Urothelium cell line (cell line): ENCODE data around the gene LRRC37A.
"Not testable (repeated sequence)": the region's sequence is repeated elsewhere in the genome, so short reads cannot be mapped to it uniquely, and the experiment has no call there.

Source experiments
- DNase-seq: peaks from one replicate; pipeline ENCODE4 v3.0.0; 2011; ENCODE audit warnings: low spot score, mixed read lengths
- FAIRE-seq: peaks from 2 replicates; lab custom pipeline; 2011; peaks lifted over from hg19 to GRCh38; lab: Jason Lieb, UNC

LRRC37A gene

DNA sequence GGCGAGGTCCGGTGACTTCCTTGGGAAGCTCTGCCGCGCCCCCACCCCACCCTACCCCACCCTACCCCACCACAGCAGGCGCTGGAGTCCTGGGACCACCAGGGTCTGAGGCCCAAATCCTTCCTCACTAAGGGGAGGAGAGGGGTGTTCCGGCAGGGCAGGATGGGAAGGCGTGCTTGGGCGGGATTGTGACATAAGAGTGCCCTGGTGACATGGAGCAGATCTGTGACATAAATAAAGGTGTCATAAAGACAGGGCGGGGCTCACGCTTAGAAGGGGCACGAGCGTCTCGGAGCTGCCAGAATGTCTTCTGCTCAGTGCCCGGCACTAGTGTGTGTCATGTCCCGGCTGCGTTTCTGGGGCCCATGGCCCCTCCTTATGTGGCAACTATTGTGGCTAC lies at the start of gene LRRC37A:
Gene LRRC37A (plus strand): TSS at position 301 of the 400 bp plus-strand sequence. CDS start 3 bp downstream, at position 304.
- not testable (repeated sequence) for DNase-seq, FAIRE-seq

DNA sequence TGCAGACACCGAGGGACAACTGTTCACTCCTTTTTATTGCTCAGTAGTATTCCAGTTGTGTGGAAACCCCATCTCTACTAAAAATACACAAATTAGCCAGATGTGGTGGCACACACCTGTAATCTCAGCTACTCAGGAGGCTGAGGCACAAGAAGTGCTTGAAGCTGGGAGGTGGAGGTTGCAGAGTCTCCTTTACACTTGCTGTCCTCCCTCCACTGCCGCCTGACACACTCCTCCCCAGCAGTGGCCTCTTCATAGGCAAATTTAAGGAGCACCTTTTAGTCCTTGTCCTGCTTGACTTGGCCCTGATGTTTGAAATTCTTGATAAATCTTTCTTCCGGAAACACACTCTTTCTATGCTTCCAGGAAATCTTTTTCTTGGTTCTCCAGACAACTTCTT lies 45.8 kb upstream of the LRRC37A start:
- not testable (repeated sequence) for DNase-seq, FAIRE-seq

DNA sequence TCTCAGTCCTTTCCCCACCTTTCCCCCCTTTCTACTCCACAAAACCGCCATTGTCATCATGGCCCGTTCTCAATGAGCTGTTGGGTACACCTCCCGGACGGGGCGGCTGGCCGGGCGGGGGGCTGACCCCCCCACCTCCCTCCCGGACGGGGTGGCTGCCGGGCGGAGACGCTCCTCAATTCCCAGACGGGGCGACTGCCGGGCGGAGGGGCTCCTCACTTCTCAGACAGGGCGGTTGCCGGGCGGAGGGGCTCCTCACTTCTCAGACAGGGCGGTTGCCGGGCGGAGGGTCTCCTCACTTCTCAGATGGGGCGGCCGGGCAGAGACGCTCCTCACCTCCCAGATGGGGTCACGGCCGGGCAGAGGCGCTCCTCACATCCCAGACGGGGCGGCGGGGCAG lies 42.1 kb upstream of the LRRC37A start:
- not testable (repeated sequence) for FAIRE-seq, DNase-seq

- not testable (repeated sequence) for FAIRE-seq
- peak; percentile 38 for DNase-seq
These were observed 41.2 kb upstream of the LRRC37A start for GRCh38 chr17:46253722-46254121.

- FAIRE-seq, DNase-seq: not testable (repeated sequence)
These were observed 40.7 kb upstream of the LRRC37A start for GRCh38 chr17:46254215-46254614.

DNA sequence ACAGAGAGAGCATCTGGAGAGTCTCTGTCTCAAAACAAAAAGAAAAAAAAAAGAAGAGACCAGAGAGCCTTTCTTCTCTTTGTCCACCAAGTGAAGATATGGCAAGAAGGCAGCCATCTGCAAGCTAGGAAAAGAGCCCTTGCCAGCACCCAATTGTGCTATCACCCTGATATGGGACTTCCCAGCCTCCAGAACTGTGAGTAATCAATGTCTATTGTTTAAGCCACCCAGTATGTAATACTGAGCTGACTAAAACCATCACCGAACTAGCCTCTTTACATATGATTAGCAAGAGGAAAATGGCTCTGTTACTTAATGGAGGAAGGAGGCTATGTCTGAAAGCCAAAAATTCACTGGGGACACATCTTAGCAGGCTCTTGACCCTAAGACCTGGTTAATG lies 38.6 kb upstream of the LRRC37A start:
- not testable (repeated sequence) for FAIRE-seq, DNase-seq

DNA sequence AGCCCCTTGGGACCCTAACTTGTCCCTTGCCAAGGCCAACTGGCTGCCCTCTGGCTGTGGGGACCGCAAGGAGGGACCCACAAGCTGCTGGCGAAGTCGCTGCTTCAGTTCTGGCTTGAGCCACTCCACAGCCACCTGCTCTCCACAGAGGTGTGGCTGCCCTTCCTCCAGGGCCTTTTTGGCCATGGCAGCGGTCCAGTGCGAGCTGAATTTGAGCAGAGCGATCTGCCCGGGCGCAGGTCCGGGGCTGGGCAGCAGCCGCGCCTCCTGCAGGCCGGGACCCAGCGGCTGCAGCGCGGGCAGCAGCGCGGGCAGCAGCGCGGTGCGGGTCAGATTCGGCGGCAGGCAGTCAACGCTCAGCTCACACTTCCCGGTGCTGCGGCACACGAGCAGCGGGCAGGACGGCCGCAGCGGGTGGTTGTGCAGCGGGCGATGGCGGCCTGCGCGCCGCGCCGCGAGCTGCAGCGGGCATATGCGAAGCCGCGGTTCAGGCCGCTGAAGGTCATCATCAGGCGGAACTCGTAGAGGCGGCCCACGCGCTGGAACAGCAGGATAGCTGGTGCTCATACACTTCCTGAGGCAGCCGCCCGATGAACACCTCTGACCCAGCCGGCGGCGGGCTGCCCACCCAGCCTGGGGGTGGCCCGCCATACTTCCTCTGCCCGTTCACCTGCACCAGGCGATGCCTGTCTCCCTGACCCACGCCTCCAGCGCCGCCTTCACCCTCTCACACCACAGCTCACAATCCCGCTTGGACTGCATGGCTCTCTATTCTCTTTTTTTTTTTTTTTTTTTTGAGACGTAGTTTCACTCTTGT lies 34.9 kb upstream of the LRRC37A start:
- FAIRE-seq = peak; percentile 67
- DNase-seq = not testable (repeated sequence)

DNA sequence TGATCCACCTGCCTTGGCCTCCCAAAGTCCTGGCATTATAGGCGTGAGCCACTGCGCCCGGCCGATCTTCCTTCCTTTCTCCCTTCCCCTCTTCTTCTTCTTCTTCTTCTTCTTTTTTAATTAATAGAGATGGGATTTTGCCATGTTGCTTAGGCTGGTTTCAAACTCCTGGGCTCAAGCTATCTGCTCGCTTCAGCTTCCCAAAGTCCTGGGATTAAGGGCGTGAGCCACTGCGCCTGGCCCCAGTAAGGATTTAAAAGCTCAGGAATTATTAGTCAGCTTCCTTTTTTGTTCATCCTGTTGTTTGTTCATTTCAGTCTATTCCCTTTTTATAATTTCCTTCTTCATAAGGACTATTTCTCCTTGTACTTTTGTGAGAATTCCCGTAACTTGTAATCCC lies 32.7 kb upstream of the LRRC37A start:
- DNase-seq = no peak
- FAIRE-seq = no peak

DNA sequence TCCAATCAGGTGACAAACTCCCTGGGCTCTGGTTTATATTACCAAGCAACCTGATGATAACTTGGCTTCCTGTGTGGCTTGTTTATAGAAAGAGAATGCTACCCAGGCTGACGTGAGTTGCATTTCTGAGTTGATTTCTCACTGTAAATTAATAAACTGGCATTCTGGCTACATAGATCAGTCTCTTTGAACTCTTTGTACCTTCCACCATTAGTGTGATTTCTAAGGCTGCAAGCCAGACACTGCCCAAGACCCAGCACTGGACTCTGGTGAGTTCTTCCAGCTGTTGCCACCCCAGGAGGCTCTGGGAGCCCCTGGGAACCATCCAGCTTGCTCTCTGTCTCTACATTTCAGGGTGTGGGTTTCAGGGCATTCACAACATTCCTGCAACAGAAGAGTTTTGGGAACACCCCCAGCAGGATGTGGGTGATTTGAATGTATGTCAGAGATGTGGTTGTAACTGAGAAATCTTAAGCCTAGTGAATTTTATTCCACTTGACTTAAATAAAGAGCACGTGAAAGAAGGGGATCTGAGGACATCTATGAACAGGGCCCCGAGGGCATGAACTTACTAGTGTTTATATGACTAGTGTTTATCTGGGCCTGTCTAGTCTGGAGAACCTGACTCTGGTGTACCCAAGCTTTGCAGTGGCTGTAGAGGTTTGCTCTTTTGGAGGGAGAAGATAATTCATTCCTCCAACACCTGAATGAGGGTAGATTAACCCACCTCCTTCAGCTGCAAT lies 30.3 kb upstream of the LRRC37A start:
- FAIRE-seq (no peak), DNase-seq (peak; percentile 62)

DNA sequence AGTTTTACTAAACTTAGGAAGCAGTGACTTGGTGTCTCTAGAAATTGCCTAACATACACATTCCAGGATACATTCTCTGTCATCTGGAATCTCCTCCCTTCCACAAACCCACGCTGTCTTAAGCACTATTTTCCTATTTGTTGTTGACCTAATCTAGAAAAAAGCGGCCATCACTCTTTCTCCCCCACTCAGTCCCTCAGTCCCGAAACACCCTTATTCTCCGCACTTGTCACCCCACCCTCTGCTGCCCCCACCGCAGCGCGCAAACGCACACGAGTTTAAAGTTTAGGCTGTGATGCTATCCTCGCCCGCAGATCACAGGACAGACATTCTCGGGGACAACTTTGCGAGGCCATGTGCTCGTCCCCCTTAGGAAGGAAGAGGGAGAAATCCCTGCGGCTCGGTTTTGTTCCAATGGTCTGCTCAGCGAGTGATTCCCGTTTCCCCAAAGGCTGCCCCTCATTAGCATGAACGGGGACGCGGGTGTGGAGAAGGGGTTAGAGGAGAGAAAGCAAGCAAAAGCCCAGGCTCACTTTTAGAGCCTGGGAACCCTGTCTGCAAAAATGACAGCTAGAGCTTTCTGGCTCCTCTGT lies 28.8 kb upstream of the LRRC37A start:
- not testable (repeated sequence) for DNase-seq, FAIRE-seq

DNA sequence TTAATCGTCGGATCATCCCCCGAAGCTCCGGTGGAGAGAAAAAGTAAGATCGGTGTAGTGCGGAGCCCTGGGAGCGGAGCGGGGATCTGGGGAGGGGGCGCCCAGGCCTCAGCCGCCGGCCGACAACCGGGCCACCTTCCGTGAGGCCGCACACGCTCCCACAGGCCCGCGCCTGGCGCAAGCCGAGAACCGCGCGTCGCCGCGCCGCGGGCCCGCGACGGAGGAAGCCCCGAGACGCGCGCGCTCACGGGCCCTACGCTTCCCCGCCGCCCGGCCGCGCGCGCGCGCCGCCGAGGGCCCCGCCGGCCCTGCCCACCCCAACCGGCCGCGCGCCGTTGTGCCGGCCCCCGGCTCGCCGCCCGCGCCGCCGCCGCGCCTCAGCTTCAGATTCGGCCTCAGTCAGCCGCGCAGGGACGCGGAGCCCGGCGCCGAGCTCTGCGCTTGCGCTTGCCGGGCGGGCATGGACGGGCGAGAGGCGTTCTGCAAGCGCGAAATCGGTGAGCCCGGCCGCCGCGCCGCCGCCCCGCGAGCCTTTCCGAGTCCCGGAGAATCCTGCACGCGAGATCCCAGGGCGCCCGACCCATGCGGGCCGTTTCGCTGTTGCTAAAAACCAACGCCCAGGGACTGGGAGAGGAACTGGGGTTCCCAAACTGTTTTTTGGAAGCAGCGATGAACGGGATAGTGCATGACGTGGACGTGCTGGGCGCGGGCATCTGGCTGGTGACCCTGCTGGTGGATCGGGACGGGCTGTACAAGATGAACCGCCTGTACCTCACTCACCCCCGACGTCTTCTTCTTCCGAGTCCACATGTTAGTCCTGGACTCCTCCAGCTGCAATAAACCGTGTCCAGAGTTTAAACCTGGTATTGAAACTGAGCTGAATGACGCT lies 28.0 kb upstream of the LRRC37A start:
- DNase-seq (peak; percentile 94), FAIRE-seq (no peak)

DNA sequence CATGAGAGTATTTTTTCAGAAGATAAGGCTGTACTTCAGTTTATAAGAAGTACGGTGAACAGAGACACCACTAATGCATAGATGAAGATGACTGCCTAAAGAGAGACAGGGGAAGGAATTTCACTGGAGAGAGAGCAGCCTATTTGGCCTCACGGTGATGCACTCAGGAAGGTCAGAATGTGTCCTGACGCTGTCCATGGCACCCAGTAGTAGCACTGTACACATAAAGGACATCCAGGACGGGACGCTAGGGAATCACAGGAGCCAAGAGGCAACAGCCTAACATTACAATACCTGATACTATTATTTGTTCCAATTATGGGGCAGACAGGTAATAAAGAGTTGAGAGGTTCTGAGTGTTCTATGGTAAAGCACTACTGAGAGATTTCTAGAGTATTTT lies 24.9 kb upstream of the LRRC37A start:
- FAIRE-seq (no peak), DNase-seq (no peak)

DNA sequence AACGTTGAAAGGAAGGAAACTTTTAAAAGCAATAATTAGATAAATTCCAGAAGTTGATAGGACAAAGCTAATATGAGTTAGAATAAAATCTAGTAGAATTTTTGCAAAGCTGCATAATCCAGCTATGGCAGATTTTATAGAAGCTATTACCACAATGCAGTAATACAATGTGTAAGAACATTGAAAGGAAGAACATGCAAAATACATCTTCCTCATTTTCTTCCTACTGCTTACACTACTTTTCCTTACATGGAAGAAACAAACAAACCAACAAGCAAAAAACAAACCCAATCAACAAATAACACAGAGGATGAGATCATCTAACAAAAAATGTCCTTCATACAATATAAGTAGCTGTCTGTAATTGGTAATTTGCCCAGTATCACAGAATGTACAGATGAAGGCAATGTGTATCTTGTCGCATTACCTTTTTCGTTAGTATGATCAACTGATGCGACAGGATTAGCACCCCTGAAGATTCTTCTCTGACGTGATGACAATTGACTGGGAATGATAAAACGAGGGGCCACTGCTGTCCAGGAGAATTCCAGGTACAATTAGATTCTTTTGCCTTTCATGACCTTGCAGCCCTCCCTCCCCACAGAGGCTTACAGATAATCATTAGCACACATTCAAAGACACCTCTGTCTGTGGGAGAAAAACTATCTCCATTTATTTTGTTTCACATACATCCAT lies 21.2 kb upstream of the LRRC37A start:
- DNase-seq (no peak), FAIRE-seq (no peak)

DNA sequence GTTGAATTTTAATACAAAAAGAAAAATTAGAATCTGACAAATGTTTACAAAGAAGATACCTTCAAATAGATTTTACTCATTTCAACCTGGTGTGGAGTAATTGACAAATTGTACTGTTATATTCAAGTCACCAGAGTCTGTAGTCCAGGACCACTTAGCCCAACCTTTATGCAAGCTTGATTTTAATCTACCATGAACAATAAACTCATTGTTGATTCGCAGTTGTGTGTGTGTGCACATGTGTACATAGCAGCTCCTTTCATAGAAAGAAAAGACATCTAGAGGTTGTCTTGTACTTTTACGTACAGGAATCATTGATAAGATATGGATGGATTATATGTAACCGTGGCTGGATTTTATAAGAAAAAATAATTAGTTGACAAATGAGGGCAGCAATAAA lies 20.7 kb upstream of the LRRC37A start:
- FAIRE-seq = no peak
- DNase-seq = no peak

DNA sequence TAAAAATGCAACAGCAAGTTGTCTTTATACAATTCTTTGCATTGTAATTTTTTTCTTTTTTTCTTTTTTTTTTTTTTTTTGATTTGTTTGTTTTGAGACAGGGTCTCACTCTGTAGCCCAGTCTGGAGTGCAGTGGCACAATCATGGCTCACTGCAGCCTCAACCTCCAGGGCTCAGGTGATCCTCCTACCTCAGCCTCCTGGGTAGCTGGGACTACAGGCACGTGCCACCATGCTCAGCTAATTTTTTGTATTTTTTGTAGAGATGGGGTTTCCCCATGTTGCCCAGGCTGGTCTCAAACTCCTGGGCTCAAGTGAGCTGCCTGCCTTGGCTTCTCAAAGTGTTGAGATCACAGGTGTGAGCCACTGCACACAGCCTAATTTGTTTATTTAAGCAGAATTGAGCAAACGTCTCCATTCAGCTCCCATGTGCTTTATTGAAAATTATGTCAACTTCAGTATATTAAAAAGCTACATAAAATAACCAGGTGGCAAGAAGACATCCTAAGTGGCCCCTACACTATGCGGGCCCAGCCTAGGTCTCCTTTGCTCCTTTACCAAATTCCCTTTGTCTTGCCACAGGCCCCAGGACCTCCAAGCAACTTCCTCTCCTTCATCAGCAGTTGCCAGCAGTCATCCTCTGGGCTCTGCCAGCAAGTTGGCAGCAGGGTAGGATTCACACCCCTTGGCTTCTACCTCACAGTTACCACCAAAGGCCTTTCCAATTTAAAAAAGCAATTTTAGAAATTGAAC lies 18.0 kb upstream of the LRRC37A start:
- FAIRE-seq, DNase-seq: not testable (repeated sequence)

DNA sequence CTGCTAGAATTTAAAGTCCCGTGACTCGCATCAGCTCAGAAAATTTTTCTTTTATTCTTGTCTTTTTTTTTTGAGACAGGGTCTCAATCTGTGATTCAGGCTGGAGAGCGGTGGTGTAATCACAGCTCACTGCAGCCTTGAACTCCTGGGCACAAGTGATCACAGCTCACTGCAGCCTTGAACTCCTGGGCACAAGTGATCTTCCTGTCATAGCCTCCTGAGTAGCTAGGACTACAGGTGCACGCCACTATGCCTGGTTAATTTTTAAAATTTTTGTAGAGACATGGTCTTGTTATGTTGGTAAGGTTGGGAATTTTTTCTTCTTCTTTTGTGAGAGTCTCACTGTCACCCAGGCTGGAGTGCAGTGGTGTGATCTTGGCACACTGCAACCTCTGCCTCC lies 13.6 kb upstream of the LRRC37A start:
- not testable (repeated sequence) for FAIRE-seq, DNase-seq

DNA sequence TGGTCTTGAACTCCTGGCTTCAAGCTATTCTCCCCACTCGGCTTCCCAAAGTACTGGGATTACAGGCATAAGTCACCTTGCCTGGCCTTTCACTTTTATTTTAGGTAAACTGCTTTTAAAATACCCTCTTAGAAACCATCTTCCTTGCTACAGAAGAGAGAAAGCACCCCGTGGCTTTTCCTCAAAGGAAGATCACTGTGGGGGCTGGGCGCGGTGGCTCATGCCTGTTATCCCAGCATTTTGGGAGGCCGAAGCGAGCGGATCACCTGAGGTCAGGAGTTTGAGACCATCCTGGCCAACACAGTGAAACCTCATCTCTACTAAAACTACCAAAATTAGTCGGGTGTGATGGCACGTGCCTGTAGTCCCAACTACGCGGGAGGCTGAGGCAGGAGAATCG lies 12.3 kb upstream of the LRRC37A start:
- DNase-seq, FAIRE-seq: not testable (repeated sequence)

- not testable (repeated sequence) for FAIRE-seq, DNase-seq
These were observed 10.5 kb upstream of the LRRC37A start for GRCh38 chr17:46284467-46284866.

DNA sequence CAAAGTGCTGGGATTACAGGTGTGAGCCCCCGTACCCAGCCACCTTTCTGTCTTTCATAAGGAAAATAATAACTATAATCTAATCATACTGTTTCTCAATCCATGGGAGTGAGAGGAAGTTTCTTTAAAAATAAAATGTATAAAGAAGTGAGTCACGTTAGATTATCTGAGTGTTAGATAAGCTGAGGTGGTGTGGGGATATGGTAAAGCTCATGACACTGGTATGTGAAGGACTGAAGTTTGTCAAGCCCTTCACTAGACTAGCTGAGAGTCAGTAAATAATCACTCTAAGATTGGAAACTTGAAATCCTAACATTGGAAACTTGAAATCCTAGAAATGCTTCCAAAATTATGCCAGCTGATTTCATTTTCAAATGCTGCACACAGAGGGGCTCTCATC lies 9.4 kb upstream of the LRRC37A start:
- DNase-seq, FAIRE-seq: not testable (repeated sequence)
